GM23338 (cell line): Measurements from ENCODE around the gene RAD50. TPM values are rescaled to one million over a fixed set of nuclear protein-coding genes. Genes with fewer than 3 reads are reported as not detected.

Source experiments
- ATAC-seq: fragments of 200-7000 bp; cut with Tn5 transposase; 3 replicates; pipeline ENCODE4 v1.9.1; 2020
- DNase-seq: peaks from one replicate; pipeline ENCODE4 v3.0.0-alpha.2; 2015; ENCODE audit warnings: low spot score
- H2AFZ ChIP-seq: fragments of 200-600 bp; sonication (generic); 2 replicates; pipeline ENCODE4 v1.8.0; 2016; ENCODE audit warnings: antibody characterized with exemption, mild to moderate bottlenecking, moderate library complexity
- H3F3A ChIP-seq: fragments of 200-600 bp; sonication (generic); replicated peaks from 2 replicates; pipeline ENCODE4 v1.8.0; 2017; ENCODE audit warnings: antibody characterized with exemption, mixed run types, low read depth
- H3K27ac ChIP-seq: fragments of 200-600 bp; sonication (generic); 2 replicates; pipeline ENCODE4 v1.6.1; 2016; ENCODE audit warnings: low read depth
- H3K27me3 ChIP-seq: fragments of 200-600 bp; sonication (generic); 2 replicates; pipeline ENCODE4 v1.8.0; 2016; ENCODE audit warnings: mild to moderate bottlenecking, mixed run types, moderate library complexity; ENCODE audit not compliant: insufficient read depth
- H3K36me3 ChIP-seq: fragments of 200-600 bp; sonication (generic); 2 replicates; pipeline ENCODE4 v1.8.0; 2016; ENCODE audit warnings: mild to moderate bottlenecking; ENCODE audit not compliant: insufficient read depth
- H3K4me1 ChIP-seq: fragments of 200-600 bp; sonication (generic); 2 replicates; pipeline ENCODE4 v1.8.0; 2016; ENCODE audit warnings: mild to moderate bottlenecking, moderate library complexity; ENCODE audit not compliant: insufficient read depth
- H3K4me2 ChIP-seq: fragments of 200-600 bp; sonication (generic); 2 replicates; pipeline ENCODE4 v1.7.1; 2017; ENCODE audit warnings: mixed run types
- H3K4me3 ChIP-seq: fragments of 200-600 bp; sonication (generic); 2 replicates; pipeline ENCODE4 v1.6.1; 2016; ENCODE audit warnings: mixed run types
- H3K79me2 ChIP-seq: fragments of 200-600 bp; sonication (generic); replicated peaks from 2 replicates; pipeline ENCODE4 v1.8.0; 2017; ENCODE audit warnings: mild to moderate bottlenecking; ENCODE audit not compliant: insufficient read depth
- H3K9me2 ChIP-seq: fragments of 200-600 bp; sonication (generic); 2 replicates; pipeline ENCODE4 v1.8.0; 2017; ENCODE audit not compliant: insufficient read depth
- H4K20me1 ChIP-seq: fragments of 200-600 bp; sonication (generic); replicated peaks from 2 replicates; pipeline ENCODE4 v1.8.0; 2017; ENCODE audit warnings: mild to moderate bottlenecking; ENCODE audit not compliant: insufficient read depth
- H3K27ac Mint-ChIP-seq: 2 replicates; pipeline ENCODE4 v1.8.0; 2020; ENCODE audit warnings: inconsistent platforms, mild to moderate bottlenecking, moderate library complexity, mixed read lengths
- H3K27me3 Mint-ChIP-seq: 3 replicates; pipeline ENCODE4 v1.8.0; 2022; ENCODE audit warnings: low read depth, mild to moderate bottlenecking, moderate library complexity, mixed read lengths, inconsistent platforms; ENCODE audit not compliant: insufficient read depth, poor library complexity
- H3K36me3 Mint-ChIP-seq: 3 replicates; pipeline ENCODE4 v1.8.0; 2021; ENCODE audit warnings: low read depth, mild to moderate bottlenecking, inconsistent platforms, moderate library complexity, mixed read lengths
- H3K4me1 Mint-ChIP-seq: 3 replicates; pipeline ENCODE4 v1.8.0; 2020; ENCODE audit warnings: mild to moderate bottlenecking, inconsistent platforms, mixed read lengths
- H3K4me3 Mint-ChIP-seq: 3 replicates; pipeline ENCODE4 v1.8.0; 2021; ENCODE audit warnings: moderate library complexity, mild to moderate bottlenecking, inconsistent platforms, mixed read lengths
- H3K9me3 Mint-ChIP-seq: 3 replicates; pipeline ENCODE4 v1.8.0; 2020; ENCODE audit warnings: moderate library complexity, mild to moderate bottlenecking, inconsistent platforms, mixed read lengths
- CREB1 ChIP-seq: fragments of 250-450 bp; sonication (Bioruptor Pico); IDR thresholded peaks from 2 replicates; pipeline ENCODE4 v1.5.0; 2020; ENCODE audit warnings: low read depth, mild to moderate bottlenecking, moderate library complexity
- EZH2 ChIP-seq: fragments of 200-600 bp; sonication (generic); IDR thresholded peaks from one replicate; pipeline ENCODE4 v1.8.0; 2017; ENCODE audit warnings: antibody characterized with exemption, mild to moderate bottlenecking, low read depth; ENCODE audit not compliant: unreplicated experiment
- EZH2phosphoT487 ChIP-seq: fragments of 200-600 bp; sonication (generic); IDR thresholded peaks from one replicate; pipeline ENCODE4 v1.8.1; 2018; ENCODE audit warnings: antibody characterized with exemption; ENCODE audit not compliant: unreplicated experiment
- JUNB ChIP-seq: IDR thresholded peaks from one replicate; pipeline ENCODE4 v1.6.1; 2016; ENCODE audit warnings: antibody characterized with exemption; ENCODE audit not compliant: unreplicated experiment
- NANOG ChIP-seq: IDR thresholded peaks from 2 replicates; pipeline ENCODE4 v1.6.1; 2016; ENCODE audit warnings: antibody characterized with exemption, borderline replicate concordance
- POLR2AphosphoS5 ChIP-seq: IDR thresholded peaks from 2 replicates; pipeline ENCODE4 v1.6.1; 2016; ENCODE audit warnings: antibody characterized with exemption, low read depth
- STAT1 ChIP-seq: IDR thresholded peaks from one replicate; pipeline ENCODE4 v1.6.1; 2016; ENCODE audit warnings: antibody characterized with exemption; ENCODE audit not compliant: unreplicated experiment
- ZNF114 ChIP-seq: fragments of 250-450 bp; sonication (Bioruptor Pico); IDR thresholded peaks from 2 replicates; pipeline ENCODE4 v1.5.0; 2020; ENCODE audit warnings: mild to moderate bottlenecking, moderate library complexity
- ZNF331 ChIP-seq: fragments of 250-450 bp; sonication (Bioruptor Pico); IDR thresholded peaks from 2 replicates; pipeline ENCODE4 v1.5.0; 2020; ENCODE audit warnings: low read depth, mild to moderate bottlenecking, moderate library complexity
- polyA plus RNA-seq: library from polyadenylated mRNA; unstranded; fragments of >200 nt; fragmentation: Nextera tagmentation; extraction: Ambion mirVana; gene quantifications from 2 replicates; pipeline ENCODE4 v1.2.1, GENCODE V29; 2016
- total RNA-seq: library from RNA; depleted of rRNA; stranded (reverse); fragments of >200 nt; shearing (Covaris generic); gene quantifications from 2 replicates; pipeline ENCODE4 v1.2.3, GENCODE V29; 2014
- TF ChIP-seq, protein P1 (sequence below): IDR thresholded peaks from 2 replicates; pipeline ENCODE4 v1.6.1; 2016; ENCODE audit warnings: antibody characterized with exemption
- TF ChIP-seq, protein P2 (sequence below): IDR thresholded peaks from one replicate; pipeline ENCODE4 v1.6.1; 2018; ENCODE audit warnings: antibody characterized with exemption; ENCODE audit not compliant: unreplicated experiment
- TF ChIP-seq, protein P3 (sequence below): fragments of 250-450 bp; sonication (Bioruptor Pico); IDR thresholded peaks from 2 replicates; pipeline ENCODE4 v1.5.0; 2020; ENCODE audit warnings: mild to moderate bottlenecking, moderate library complexity
- TF ChIP-seq, protein P4 (sequence below), 2 experiments: fragments of 200-600 bp in 1 of 2; sonication (generic) in 1 of 2; conservative IDR thresholded peaks; 2 replicates each; pipeline versions ENCODE4 v1.5.1 to v1.6.1; 2016 to 2017; ENCODE audit warnings: antibody characterized with exemption in 2 of 2, low read depth in 2 of 2, mild to moderate bottlenecking in 2 of 2, moderate library complexity in 1 of 2

The RAD50 gene
- total and polyA plus RNA-seq, 2 experiments from 2014 or later, result 27.0 to 52.2 TPM

DNA sequence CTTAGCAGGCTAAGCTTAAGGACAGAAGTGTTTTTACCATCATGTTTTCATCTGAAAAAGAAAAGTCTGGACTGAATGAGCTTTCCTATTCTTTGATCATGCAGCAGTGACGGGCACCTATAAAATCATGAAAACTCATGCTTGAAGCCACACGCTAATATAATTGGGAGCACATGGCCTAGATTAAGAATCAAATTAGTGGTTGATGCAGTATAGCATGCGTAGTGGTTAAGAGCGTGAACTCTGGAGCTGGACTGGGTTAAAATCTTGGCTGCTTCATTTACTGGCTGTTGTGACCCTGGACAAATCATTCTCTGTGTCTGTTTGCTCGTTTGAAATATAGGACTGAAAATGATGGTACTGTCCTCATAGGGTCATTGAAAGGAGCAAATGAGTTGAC is 51.3 kb downstream of the RAD50 start:
- no peak overlapping the region for H3K27ac ChIP-seq
- no peak for ATAC-seq
- no peaks in the 10 kb centered on the region for H3K9me2 ChIP-seq
- TF ChIP-seq EZH2phosphoT487 (no peak), NANOG (no peak), POLR2AphosphoS5 (no peak), CREB1 (CRISPR knock-in tag) (no peak), EZH2 (no peak), ZNF331 (CRISPR knock-in tag) (no peak), ZNF114 (CRISPR knock-in tag) (no peak), JUNB (no peak), STAT1 (no peak)
- TF ChIP-seq, protein P1, sequence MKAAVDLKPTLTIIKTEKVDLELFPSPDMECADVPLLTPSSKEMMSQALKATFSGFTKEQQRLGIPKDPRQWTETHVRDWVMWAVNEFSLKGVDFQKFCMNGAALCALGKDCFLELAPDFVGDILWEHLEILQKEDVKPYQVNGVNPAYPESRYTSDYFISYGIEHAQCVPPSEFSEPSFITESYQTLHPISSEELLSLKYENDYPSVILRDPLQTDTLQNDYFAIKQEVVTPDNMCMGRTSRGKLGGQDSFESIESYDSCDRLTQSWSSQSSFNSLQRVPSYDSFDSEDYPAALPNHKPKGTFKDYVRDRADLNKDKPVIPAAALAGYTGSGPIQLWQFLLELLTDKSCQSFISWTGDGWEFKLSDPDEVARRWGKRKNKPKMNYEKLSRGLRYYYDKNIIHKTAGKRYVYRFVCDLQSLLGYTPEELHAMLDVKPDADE, result no peak
- TF ChIP-seq, protein P2, sequence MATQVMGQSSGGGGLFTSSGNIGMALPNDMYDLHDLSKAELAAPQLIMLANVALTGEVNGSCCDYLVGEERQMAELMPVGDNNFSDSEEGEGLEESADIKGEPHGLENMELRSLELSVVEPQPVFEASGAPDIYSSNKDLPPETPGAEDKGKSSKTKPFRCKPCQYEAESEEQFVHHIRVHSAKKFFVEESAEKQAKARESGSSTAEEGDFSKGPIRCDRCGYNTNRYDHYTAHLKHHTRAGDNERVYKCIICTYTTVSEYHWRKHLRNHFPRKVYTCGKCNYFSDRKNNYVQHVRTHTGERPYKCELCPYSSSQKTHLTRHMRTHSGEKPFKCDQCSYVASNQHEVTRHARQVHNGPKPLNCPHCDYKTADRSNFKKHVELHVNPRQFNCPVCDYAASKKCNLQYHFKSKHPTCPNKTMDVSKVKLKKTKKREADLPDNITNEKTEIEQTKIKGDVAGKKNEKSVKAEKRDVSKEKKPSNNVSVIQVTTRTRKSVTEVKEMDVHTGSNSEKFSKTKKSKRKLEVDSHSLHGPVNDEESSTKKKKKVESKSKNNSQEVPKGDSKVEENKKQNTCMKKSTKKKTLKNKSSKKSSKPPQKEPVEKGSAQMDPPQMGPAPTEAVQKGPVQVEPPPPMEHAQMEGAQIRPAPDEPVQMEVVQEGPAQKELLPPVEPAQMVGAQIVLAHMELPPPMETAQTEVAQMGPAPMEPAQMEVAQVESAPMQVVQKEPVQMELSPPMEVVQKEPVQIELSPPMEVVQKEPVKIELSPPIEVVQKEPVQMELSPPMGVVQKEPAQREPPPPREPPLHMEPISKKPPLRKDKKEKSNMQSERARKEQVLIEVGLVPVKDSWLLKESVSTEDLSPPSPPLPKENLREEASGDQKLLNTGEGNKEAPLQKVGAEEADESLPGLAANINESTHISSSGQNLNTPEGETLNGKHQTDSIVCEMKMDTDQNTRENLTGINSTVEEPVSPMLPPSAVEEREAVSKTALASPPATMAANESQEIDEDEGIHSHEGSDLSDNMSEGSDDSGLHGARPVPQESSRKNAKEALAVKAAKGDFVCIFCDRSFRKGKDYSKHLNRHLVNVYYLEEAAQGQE, result no peak
- TF ChIP-seq, protein P3, sequence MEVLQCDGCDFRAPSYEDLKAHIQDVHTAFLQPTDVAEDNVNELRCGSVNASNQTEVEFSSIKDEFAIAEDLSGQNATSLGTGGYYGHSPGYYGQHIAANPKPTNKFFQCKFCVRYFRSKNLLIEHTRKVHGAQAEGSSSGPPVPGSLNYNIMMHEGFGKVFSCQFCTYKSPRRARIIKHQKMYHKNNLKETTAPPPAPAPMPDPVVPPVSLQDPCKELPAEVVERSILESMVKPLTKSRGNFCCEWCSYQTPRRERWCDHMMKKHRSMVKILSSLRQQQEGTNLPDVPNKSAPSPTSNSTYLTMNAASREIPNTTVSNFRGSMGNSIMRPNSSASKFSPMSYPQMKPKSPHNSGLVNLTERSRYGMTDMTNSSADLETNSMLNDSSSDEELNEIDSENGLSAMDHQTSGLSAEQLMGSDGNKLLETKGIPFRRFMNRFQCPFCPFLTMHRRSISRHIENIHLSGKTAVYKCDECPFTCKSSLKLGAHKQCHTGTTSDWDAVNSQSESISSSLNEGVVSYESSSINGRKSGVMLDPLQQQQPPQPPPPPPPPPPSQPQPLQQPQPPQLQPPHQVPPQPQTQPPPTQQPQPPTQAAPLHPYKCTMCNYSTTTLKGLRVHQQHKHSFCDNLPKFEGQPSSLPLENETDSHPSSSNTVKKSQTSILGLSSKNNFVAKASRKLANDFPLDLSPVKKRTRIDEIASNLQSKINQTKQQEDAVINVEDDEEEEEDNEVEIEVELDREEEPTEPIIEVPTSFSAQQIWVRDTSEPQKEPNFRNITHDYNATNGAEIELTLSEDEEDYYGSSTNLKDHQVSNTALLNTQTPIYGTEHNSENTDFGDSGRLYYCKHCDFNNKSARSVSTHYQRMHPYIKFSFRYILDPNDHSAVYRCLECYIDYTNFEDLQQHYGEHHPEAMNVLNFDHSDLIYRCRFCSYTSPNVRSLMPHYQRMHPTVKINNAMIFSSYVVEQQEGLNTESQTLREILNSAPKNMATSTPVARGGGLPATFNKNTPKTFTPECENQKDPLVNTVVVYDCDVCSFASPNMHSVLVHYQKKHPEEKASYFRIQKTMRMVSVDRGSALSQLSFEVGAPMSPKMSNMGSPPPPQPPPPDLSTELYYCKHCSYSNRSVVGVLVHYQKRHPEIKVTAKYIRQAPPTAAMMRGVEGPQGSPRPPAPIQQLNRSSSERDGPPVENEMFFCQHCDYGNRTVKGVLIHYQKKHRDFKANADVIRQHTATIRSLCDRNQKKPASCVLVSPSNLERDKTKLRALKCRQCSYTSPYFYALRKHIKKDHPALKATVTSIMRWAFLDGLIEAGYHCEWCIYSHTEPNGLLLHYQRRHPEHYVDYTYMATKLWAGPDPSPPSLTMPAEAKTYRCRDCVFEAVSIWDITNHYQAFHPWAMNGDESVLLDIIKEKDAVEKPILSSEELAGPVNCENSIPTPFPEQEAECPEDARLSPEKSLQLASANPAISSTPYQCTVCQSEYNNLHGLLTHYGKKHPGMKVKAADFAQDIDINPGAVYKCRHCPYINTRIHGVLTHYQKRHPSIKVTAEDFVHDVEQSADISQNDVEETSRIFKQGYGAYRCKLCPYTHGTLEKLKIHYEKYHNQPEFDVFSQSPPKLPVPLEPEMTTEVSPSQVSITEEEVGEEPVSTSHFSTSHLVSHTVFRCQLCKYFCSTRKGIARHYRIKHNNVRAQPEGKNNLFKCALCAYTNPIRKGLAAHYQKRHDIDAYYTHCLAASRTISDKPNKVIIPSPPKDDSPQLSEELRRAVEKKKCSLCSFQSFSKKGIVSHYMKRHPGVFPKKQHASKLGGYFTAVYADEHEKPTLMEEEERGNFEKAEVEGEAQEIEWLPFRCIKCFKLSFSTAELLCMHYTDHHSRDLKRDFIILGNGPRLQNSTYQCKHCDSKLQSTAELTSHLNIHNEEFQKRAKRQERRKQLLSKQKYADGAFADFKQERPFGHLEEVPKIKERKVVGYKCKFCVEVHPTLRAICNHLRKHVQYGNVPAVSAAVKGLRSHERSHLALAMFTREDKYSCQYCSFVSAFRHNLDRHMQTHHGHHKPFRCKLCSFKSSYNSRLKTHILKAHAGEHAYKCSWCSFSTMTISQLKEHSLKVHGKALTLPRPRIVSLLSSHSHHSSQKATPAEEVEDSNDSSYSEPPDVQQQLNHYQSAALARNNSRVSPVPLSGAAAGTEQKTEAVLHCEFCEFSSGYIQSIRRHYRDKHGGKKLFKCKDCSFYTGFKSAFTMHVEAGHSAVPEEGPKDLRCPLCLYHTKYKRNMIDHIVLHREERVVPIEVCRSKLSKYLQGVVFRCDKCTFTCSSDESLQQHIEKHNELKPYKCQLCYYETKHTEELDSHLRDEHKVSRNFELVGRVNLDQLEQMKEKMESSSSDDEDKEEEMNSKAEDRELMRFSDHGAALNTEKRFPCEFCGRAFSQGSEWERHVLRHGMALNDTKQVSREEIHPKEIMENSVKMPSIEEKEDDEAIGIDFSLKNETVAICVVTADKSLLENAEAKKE (CRISPR knock-in tag), result no peak
- TF ChIP-seq, protein P4, sequence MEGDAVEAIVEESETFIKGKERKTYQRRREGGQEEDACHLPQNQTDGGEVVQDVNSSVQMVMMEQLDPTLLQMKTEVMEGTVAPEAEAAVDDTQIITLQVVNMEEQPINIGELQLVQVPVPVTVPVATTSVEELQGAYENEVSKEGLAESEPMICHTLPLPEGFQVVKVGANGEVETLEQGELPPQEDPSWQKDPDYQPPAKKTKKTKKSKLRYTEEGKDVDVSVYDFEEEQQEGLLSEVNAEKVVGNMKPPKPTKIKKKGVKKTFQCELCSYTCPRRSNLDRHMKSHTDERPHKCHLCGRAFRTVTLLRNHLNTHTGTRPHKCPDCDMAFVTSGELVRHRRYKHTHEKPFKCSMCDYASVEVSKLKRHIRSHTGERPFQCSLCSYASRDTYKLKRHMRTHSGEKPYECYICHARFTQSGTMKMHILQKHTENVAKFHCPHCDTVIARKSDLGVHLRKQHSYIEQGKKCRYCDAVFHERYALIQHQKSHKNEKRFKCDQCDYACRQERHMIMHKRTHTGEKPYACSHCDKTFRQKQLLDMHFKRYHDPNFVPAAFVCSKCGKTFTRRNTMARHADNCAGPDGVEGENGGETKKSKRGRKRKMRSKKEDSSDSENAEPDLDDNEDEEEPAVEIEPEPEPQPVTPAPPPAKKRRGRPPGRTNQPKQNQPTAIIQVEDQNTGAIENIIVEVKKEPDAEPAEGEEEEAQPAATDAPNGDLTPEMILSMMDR (conservative IDR thresholded peaks at IDR 0.05; ENCODE audit: low read depth in 2 of 2), result no peak
- no peaks in the 10 kb centered on the region for H3F3A ChIP-seq
- H3K4me3 ChIP-seq, result no peak overlapping the region
- Mint-ChIP-seq H3K27ac (no peak overlapping the region), H3K36me3 (peaks cover 55% of the 10 kb centered on the region), H3K4me1 (no peaks in the 10 kb centered on the region), H3K27me3 (no peaks in the 10 kb centered on the region), H3K4me3 (no peak overlapping the region), H3K9me3 (peaks cover 4% of the 10 kb centered on the region; the same call in 1 of the 3 replicates)
- DNase-seq, result no peak
- H2AFZ ChIP-seq, result no peak overlapping the region
- no peak overlapping the region for H3K4me2 ChIP-seq
- H3K36me3 ChIP-seq, result peaks cover 19% of the 10 kb centered on the region; the same call in 1 of the 2 replicates
- H3K79me2 ChIP-seq, result no peaks in the 10 kb centered on the region
- no peaks in the 10 kb centered on the region for H3K27me3 ChIP-seq
- no peaks in the 10 kb centered on the region for H4K20me1 ChIP-seq
- H3K4me1 ChIP-seq, result no peaks in the 10 kb centered on the region
